HepG2 (cell line): ENCODE measurements around the gene MTA3. TPM values are rescaled to one million over a fixed set of nuclear protein-coding genes. Genes with fewer than 3 reads are reported as not detected.

ENCODE experiments used
- ATAC-seq: fragments of 200-7000 bp; cut with Tn5 transposase; 3 replicates; pipeline ENCODE4 v1.9.1; 2020; ENCODE audit warnings: mild to moderate bottlenecking, moderate library complexity
- BruUV-seq: library from RNA; stranded (reverse); fragments of 400-500 nt; replicated peaks from 2 replicates; lab custom pipeline; 2021; lab: Mats Ljungman, UMichigan
- CTCF ChIA-PET: fragments of 300-600 bp; formaldehyde crosslinking; extraction: SDS; loops from one replicate; lab custom pipeline; 2021; ENCODE audit warnings: low total read pairs, inconsistent platforms, low intra/inter-chr PET ratio; lab: Yijun Ruan, JAX
- POLR2A ChIA-PET: fragments of 350-600 bp; sonication (Branson Sonifier 250); formaldehyde crosslinking; loops from one replicate; lab custom pipeline; 2020; ENCODE audit warnings: antibody characterized with exemption, inconsistent platforms; lab: Yijun Ruan, JAX
- DNase-seq: peaks from one replicate; pipeline ENCODE4 v3.0.0-alpha.2; 2015; ENCODE audit warnings: low spot score
- FAIRE-seq: peaks from 3 replicates; lab custom pipeline; 2011; peaks lifted over from hg19 to GRCh38; lab: Jason Lieb, UNC
- H2AFZ ChIP-seq: one replicate; pipeline ENCODE4 v1.6.1; 2011; ENCODE audit warnings: low read length, inconsistent platforms
- H3K27ac ChIP-seq: fragments of 300-600 bp; 3 replicates; pipeline ENCODE4 v1.8.0; 2011; ENCODE audit warnings: mixed run types, mild to moderate bottlenecking, mixed read lengths, low read length, inconsistent platforms; ENCODE audit not compliant: insufficient read depth; ENCODE audit errors: extremely low read length
- H3K27me3 ChIP-seq, 2 experiments: fragments of 200-600 bp in 1 of 2; 2 replicates in 1 of 2; 3 replicates in 1 of 2; pipeline versions ENCODE4 v1.6.0 to v1.8.0; 2011; ENCODE audit warnings: low read length in 2 of 2, mild to moderate bottlenecking in 2 of 2, moderate library complexity in 2 of 2, inconsistent platforms in 1 of 2; ENCODE audit not compliant: insufficient read depth in 2 of 2, control insufficient read depth in 1 of 2
- H3K36me3 ChIP-seq, 2 experiments: fragments of 200-600 bp in 1 of 2; replicated peaks in 1 of 2; 2 replicates in 1 of 2; 3 replicates in 1 of 2; pipeline versions ENCODE4 v1.5.1 to v1.8.0; 2011; ENCODE audit warnings: low read length in 2 of 2, inconsistent platforms in 1 of 2; ENCODE audit not compliant: insufficient read depth in 2 of 2, control insufficient read depth in 1 of 2
- H3K4me1 ChIP-seq: 2 replicates; pipeline ENCODE4 v1.5.1; 2012; ENCODE audit warnings: low read length, inconsistent platforms; ENCODE audit not compliant: insufficient read depth
- H3K4me2 ChIP-seq: 2 replicates; pipeline ENCODE4 v1.6.0; 2011; ENCODE audit warnings: low read depth, low read length, inconsistent platforms
- H3K4me3 ChIP-seq, 3 experiments: fragments of 200-600 bp in 1 of 3; sonication (generic), shearing (Covaris generic) in 1 of 3; replicated peaks in 1 of 3; 2 replicates each; pipeline ENCODE4 v1.5.1; 2011 to 2016; ENCODE audit warnings: low read length in 3 of 3, inconsistent platforms in 2 of 3, low read depth in 2 of 3, mild to moderate bottlenecking in 2 of 3, control low read depth in 1 of 3, mixed read lengths in 1 of 3; ENCODE audit not compliant: insufficient read depth in 1 of 3
- H3K79me2 ChIP-seq: one replicate; pipeline ENCODE4 v1.6.1; 2011; ENCODE audit warnings: low read length, inconsistent platforms; ENCODE audit not compliant: insufficient read depth
- H3K9ac ChIP-seq: 2 replicates; pipeline ENCODE4 v1.6.0; 2011; ENCODE audit warnings: mild to moderate bottlenecking, low read depth, low read length, inconsistent platforms; ENCODE audit not compliant: insufficient read depth
- H3K9me3 ChIP-seq: 2 replicates; pipeline ENCODE4 v1.5.1; 2012; ENCODE audit warnings: mild to moderate bottlenecking, low read length
- H4K20me1 ChIP-seq: 2 replicates; pipeline ENCODE4 v1.6.0; 2011; ENCODE audit warnings: inconsistent platforms, mild to moderate bottlenecking, low read length, moderate library complexity; ENCODE audit not compliant: insufficient read depth
- CENPBD1 ChIP-seq: sonication (generic); formaldehyde crosslinking; IDR thresholded peaks from 2 replicates; pipeline ENCODE4 v1.8.0; 2022; ENCODE audit warnings: missing genetic modification reagents, low read depth, mild to moderate bottlenecking, borderline replicate concordance
- HNRNPL ChIP-seq: fragments of 200-400 bp; formaldehyde crosslinking; IDR thresholded peaks from 2 replicates; pipeline ENCODE4 v1.6.1; 2017; ENCODE audit warnings: mild to moderate bottlenecking, low read depth, low read length
- IKZF5 ChIP-seq: IDR thresholded peaks from 2 replicates; pipeline ENCODE4 v1.6.1; 2018; ENCODE audit warnings: missing genetic modification reagents, mild to moderate bottlenecking, missing compliant biosample characterization
- IRX3 ChIP-seq: sonication (generic); formaldehyde crosslinking; IDR thresholded peaks from 2 replicates; pipeline ENCODE4 v1.8.1; 2023; ENCODE audit warnings: mild to moderate bottlenecking, low read depth, missing genetic modification reagents, borderline replicate concordance
- KDM3A ChIP-seq: IDR thresholded peaks from 2 replicates; pipeline ENCODE4 v1.6.1; 2018; ENCODE audit warnings: low read depth, missing compliant biosample characterization
- SOX6 ChIP-seq, 2 experiments: fragments of 450-650 bp in 1 of 2; sonication (generic) in 1 of 2; formaldehyde crosslinking in 1 of 2; IDR thresholded peaks; 2 replicates each; pipeline versions ENCODE4 v1.4.0 to v1.6.1; 2017 to 2020; ENCODE audit warnings: antibody characterized with exemption in 1 of 2, mild to moderate bottlenecking in 1 of 2, missing genetic modification reagents in 1 of 2
- YEATS4 ChIP-seq: sonication (generic); formaldehyde crosslinking; IDR thresholded peaks from 2 replicates; pipeline ENCODE4 v1.4.0; 2020; ENCODE audit warnings: missing genetic modification reagents, borderline replicate concordance
- ZBTB10 ChIP-seq: sonication (generic); formaldehyde crosslinking; IDR thresholded peaks from 2 replicates; pipeline ENCODE4 v1.4.0; 2020; ENCODE audit warnings: missing genetic modification reagents, borderline replicate concordance
- ZBTB14 ChIP-seq: sonication (generic); formaldehyde crosslinking; IDR thresholded peaks from 2 replicates; pipeline ENCODE4 v1.4.0; 2020; ENCODE audit warnings: missing genetic modification reagents
- ZBTB43 ChIP-seq: sonication (generic); formaldehyde crosslinking; conservative IDR thresholded peaks from 2 replicates; pipeline ENCODE4 v1.4.0; 2020; ENCODE audit warnings: missing genetic modification reagents
- ZNF101 ChIP-seq: sonication (generic); formaldehyde crosslinking; IDR thresholded peaks from 2 replicates; pipeline ENCODE4 v1.4.0; 2020; ENCODE audit warnings: mild to moderate bottlenecking, low read depth, missing genetic modification reagents, borderline replicate concordance
- ZNF468 ChIP-seq: sonication (generic); formaldehyde crosslinking; IDR thresholded peaks from 2 replicates; pipeline ENCODE4 v1.8.0; 2022; ENCODE audit warnings: mild to moderate bottlenecking, moderate library complexity, missing genetic modification reagents
- ZNF562 ChIP-seq: sonication (generic); formaldehyde crosslinking; IDR thresholded peaks from 2 replicates; pipeline ENCODE4 v1.8.0; 2022; ENCODE audit warnings: missing genetic modification reagents, borderline replicate concordance
- ZNF670 ChIP-seq: sonication (generic); formaldehyde crosslinking; IDR thresholded peaks from 2 replicates; pipeline ENCODE4 v1.8.0; 2022; ENCODE audit warnings: mild to moderate bottlenecking, missing genetic modification reagents, borderline replicate concordance
- WGBS: methylation state at CpG from one replicate; pipeline ENCODE4 v1.1.6; 2017; ENCODE audit warnings: low lambda C conversion rate; 5-methylcytosine and 5-hydroxymethylcytosine counted together
- in situ Hi-C: cut with HindIII; loops from 2 replicates; pipeline ENCODE4 v1.10.0; 2017; ENCODE audit warnings: low pct_unique_long_range_greater_than_20kb; ENCODE audit not compliant: extremely low pct_ligation_motif_present
- intact Hi-C: fragments of 100-400 bp; cut with micrococcal nuclease; formaldehyde crosslinking; loops from one replicate; pipeline ENCODE4 v1.10.0; 2022; ENCODE audit not compliant: unreplicated experiment
- polyA plus RNA-seq, 8 experiments: library from polyadenylated mRNA; depleted of rRNA in 3 of 8; stranded (reverse) in 7 of 8; unstranded in 1 of 8; fragments of >200 nt; fragmentation: Illumina TruSeq in 4 of 8; extraction: Trizol in 4 of 8; gene quantifications; 2 replicates each; pipeline versions ENCODE4 v1.2.1 to v1.2.3, GENCODE V29; 2011 to 2016; ENCODE audit warnings: low read depth in 4 of 8, missing spikeins in 1 of 8, mixed read lengths in 1 of 8; ENCODE audit not compliant: insufficient read depth in 1 of 8
- total RNA-seq, 5 experiments: library from RNA; depleted of rRNA; stranded (reverse); fragments of >200 nt; fragmentation: Illumina TruSeq; extraction: Trizol; gene quantifications; 2 replicates each; pipeline ENCODE4 v1.2.3, GENCODE V29; 2016; ENCODE audit warnings: low read depth in 1 of 5

MTA3 gene
- total and polyA plus RNA-seq, 2 of the 13 experiments (the other 11 are each of a cell fraction or from before 2014, with no cell fraction given): 48.8 to 77.8 TPM

- TF ChIP-seq ZBTB10 (no peak), IKZF5 (CRISPR knock-in tag) (no peak), KDM3A (CRISPR knock-in tag) (no peak), HNRNPL (0 out of 2 replicates have a peak, but pooled peaks have one; percentile 39), ZNF468 (no peak)
Measured at GRCh38 chr2:42791606-42792005, 223.2 kb downstream of the MTA3 start (continued).

- Histone ChIP-seq H3K4me1 (peaks cover 79% of the 10 kb centered on the region), H4K20me1 (no peaks in the 10 kb centered on the region), H3K4me2 (peak overlapping the region; percentile 97), H3K9ac (peak overlapping the region; percentile 99), H2AFZ (no peak overlapping the region), H3K27ac (peak overlapping the region; percentile 95), H3K27me3 (no peaks in the 10 kb centered on the region; a peak in 1 of 5 replicates), H3K9me3 (no peaks in the 10 kb centered on the region), H3K4me3 (peak overlapping the region; percentile 98 to 99 (median 99)), H3K79me2 (peaks cover 50% of the 10 kb centered on the region), H3K36me3 (peaks cover 3% of the 10 kb centered on the region in 2 experiments; a peak in 1 of 5 replicates)
- CTCF ChIA-PET: no interaction called here
- in situ Hi-C loops (no loop called here), intact Hi-C loops (no loop called here)
- BruUV-seq: TSS peak; percentile 68
- DNase-seq (no peak), FAIRE-seq (no peak), ATAC-seq (peak; percentile 76)
- POLR2A ChIA-PET: interaction anchor here (0.6 to 9.3 kb wide), 34 partner anchors 8 to 952 kb away, joined by 3 to 287 read pairs (median 4); partner anchors contain the start of genes KCNG3, PLEKHH2, THADA and ZFP36L2
- WGBS: 4% methylated on average over 6 of the region's 18 CpGs
- TF ChIP-seq ZNF670 (CRISPR knock-in tag): no peak
- no peak for TF ChIP-seq ZBTB14 (CRISPR knock-in tag)
- no peak for TF ChIP-seq ZBTB43 (CRISPR knock-in tag)
- TF ChIP-seq SOX6 (IDR thresholded peaks at IDR 0.05): no peak
- no peak for TF ChIP-seq SOX6 (CRISPR knock-in tag; IDR thresholded peaks at IDR 0.05)
- no peak for TF ChIP-seq ZNF562 (CRISPR knock-in tag)
- TF ChIP-seq ZNF101 (CRISPR knock-in tag): no peak; the same call in 1 of the 2 replicates
- TF ChIP-seq IRX3 (CRISPR knock-in tag): no peak
- no peak for TF ChIP-seq YEATS4
- TF ChIP-seq CENPBD1 (CRISPR knock-in tag): no peak
Measured at GRCh38 chr2:42792087-42792582, 223.7 kb downstream of the MTA3 start.
